ENCODE measurements around the gene TIMP3.

Gene TIMP3

GRCh38 chr22:32829451-32829851 lies 27.9 kb downstream of the TIMP3 start:
- no peak for DNase-seq (ENCODE audit: low read depth)

GRCh38 chr22:32830473-32830872 lies 29.0 kb downstream of the TIMP3 start:
- no peak for DNase-seq (ENCODE audit: low read depth)

GRCh38 chr22:32830957-32831356 lies 29.5 kb downstream of the TIMP3 start:
- DNase-seq (ENCODE audit: low read depth) = no peak

GRCh38 chr22:32831584-32831983 lies 30.1 kb downstream of the TIMP3 start:
- no peak for DNase-seq (ENCODE audit: low read depth)

- no peak for DNase-seq (ENCODE audit: low read depth)
Measured at GRCh38 chr22:32832174-32832573, 30.7 kb downstream of the TIMP3 start.

- DNase-seq (ENCODE audit: low read depth) = no peak
Measured at GRCh38 chr22:32836280-32837123, 35.0 kb downstream of the TIMP3 start.

- no peak for DNase-seq (ENCODE audit: low read depth)
Measured at GRCh38 chr22:32837142-32837541, 35.6 kb downstream of the TIMP3 start.

GRCh38 chr22:32837803-32838202 lies 36.3 kb downstream of the TIMP3 start:
- no peak for DNase-seq (ENCODE audit: low read depth)

- no peak for DNase-seq (ENCODE audit: low read depth)
Measured at GRCh38 chr22:32839831-32840584, 38.5 kb downstream of the TIMP3 start.

- no peak for DNase-seq (ENCODE audit: low read depth)
Measured at GRCh38 chr22:32841175-32841574, 39.7 kb downstream of the TIMP3 start.

- DNase-seq (ENCODE audit: low read depth) = no peak
Measured at GRCh38 chr22:32842486-32842885, 41.0 kb downstream of the TIMP3 start.

- no peak for DNase-seq (ENCODE audit: low read depth)
Measured at GRCh38 chr22:32843300-32843699, 41.8 kb downstream of the TIMP3 start.

GRCh38 chr22:32844251-32844650 lies 42.7 kb downstream of the TIMP3 start:
- DNase-seq (ENCODE audit: low read depth) = no peak

GRCh38 chr22:32846780-32847491 lies 45.4 kb downstream of the TIMP3 start:
- DNase-seq (ENCODE audit: low read depth) = no peak

- no peak for DNase-seq (ENCODE audit: low read depth)
Measured at GRCh38 chr22:32848226-32848625, 46.7 kb downstream of the TIMP3 start.

GRCh38 chr22:32849501-32849900 lies 48.0 kb downstream of the TIMP3 start:
- DNase-seq (ENCODE audit: low read depth) = no peak

GRCh38 chr22:32850157-32850556 lies 48.7 kb downstream of the TIMP3 start:
- no peak for DNase-seq (ENCODE audit: low read depth)

- peak; percentile 40 for DNase-seq (ENCODE audit: low read depth)
Measured at GRCh38 chr22:32850591-32851517, 49.3 kb downstream of the TIMP3 start.

- DNase-seq (ENCODE audit: low read depth) = no peak
Measured at GRCh38 chr22:32852395-32853251, 51.1 kb downstream of the TIMP3 start.

GRCh38 chr22:32853662-32854061 lies 52.2 kb downstream of the TIMP3 start:
- DNase-seq (ENCODE audit: low read depth) = no peak

Data from GM04504 (cell line).